Retina (tissue), 1 donor: ENCODE measurements around the gene MCRIP2.

Experiments
- DNase-seq: peaks from one replicate; pipeline ENCODE4 v3.0.0-alpha.2; 2016

The MCRIP2 gene

DNA sequence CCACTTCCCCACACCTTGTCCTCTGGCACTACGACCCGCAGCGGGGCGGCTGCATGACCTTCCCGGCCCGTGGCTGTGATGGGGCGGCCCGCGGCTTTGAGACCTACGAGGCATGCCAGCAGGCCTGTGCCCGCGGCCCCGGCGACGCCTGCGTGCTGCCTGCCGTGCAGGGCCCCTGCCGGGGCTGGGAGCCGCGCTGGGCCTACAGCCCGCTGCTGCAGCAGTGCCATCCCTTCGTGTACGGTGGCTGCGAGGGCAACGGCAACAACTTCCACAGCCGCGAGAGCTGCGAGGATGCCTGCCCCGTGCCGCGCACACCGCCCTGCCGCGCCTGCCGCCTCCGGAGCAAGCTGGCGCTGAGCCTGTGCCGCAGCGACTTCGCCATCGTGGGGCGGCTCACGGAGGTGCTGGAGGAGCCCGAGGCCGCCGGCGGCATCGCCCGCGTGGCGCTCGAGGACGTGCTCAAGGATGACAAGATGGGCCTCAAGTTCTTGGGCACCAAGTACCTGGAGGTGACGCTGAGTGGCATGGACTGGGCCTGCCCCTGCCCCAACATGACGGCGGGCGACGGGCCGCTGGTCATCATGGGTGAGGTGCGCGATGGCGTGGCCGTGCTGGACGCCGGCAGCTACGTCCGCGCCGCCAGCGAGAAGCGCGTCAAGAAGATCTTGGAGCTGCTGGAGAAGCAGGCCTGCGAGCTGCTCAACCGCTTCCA lies 8.1 kb upstream of the MCRIP2 start:
- DNase-seq = no peak

DNA sequence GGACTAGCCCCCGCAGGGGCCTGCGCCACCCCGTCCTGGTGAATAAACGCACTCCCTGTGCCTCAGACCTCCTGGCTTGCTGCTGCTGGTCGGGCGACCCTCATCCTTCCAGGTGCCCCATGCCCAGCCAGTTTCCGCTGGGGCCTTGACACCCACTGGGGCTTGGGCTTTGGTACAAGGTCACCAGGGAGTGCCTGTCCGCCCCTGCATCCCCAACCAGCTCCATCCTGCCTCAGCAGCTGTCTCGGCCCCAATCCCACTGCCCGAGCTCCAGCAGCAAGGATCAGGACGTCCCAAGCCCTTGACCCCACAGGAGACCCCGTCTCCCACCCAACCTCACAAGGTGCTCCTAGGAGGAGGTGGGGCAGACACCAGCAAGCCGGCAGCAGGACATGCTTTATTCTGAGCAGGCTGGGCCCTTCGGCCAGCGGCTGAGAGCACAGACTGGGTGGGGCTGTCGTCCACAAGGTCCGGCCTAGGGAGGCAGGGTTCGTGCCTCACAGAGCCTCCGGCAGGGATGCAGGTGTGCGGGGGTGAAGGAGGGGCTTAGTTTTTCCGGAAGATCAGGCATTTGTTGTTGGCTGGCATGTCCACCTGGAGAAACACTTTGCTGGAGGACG lies 7.5 kb upstream of the MCRIP2 start:
- DNase-seq = no peak

DNA sequence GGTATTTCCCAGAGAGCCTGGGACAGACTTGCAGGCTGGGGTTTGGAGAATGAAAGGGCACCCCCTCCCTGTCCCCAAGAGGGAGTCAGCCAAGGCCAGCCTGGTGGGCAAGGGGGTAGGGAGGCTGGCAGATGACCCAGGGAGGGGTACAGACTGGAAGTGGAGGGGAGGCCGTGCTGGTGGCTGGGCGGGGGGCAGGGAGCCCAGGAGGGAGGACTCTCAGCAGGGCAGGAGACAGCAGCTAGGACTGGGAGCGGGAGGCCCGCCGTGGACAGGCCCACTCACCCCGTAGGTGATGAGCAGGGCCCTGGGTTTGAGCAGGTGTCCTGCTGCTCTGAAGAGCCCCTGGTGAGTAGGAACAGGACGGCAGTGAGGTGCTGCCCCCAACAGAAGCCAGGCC lies 6.6 kb upstream of the MCRIP2 start:
- DNase-seq = no peak

DNA sequence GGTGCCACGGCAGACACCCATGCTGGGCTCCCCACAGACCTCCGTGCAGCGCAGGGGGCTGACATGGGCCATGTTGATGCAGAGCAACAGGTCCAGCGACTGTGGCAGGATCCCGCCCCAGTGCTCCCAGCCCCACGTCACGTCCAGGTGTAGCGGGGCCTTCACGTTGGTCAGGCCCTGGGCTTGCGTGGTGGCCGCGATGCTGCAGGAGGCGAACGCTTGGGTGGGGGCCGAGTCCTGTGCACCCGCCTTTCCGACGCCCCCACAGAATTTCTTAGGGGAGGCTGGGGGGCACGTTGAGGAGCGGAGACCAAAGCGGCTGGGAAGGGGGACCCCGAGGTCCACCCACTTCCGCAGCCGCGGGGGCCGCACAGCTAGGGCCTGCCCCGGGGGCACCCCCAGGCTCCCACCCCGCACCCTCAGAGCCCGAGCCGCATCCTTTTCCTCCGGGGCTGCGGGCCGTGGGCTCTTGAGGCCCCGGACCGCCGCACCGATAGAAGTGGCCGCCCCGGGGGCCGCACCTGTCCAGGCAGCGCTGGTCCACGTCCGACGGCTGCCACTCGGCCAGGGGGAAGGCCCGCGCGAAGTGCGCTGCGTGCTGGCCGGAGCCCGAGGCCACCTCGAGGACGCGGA lies 5.9 kb upstream of the MCRIP2 start:
- DNase-seq = no peak

DNA sequence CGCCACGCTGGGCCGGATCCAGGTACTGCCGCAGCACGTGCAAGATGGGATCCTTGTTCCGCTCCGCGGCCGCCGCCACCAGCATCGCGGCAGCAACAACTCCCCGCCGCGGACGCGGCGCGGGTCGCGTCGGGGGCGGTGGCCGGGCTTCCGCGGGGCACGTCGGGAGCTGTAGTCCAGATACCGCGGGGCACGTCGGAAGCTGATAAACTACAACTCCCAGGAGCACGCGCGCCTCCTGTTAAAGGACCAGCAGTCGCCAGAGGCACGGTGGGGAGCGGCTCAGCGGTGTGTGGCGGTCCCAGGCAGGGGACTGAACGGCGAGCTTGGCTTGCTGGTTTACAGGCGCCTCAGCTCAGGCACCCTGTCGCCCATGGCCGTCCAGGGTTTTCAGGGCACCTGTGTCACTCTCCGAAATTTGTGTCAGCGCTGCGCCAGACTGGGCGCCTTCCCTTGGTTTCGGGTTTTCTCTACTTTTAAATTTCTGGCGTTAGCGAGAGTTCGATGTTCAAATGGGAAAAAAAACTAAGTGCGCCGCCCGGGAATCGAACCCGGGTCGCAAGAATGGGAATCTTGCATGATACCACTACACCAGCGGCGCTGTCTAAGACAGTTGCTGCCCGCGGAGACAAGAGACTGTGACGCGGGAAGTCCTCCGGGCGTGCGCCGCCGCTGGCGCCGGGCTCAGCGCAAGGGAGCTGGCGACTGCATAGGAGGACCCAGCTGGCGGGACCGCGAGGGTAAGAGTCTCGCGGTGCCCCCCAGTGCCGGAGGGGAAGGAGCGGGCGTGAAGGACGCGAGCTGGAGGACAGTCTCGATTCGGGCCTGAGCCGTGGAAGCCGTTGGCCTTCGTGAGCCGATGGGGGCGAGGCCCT lies 5.2 kb upstream of the MCRIP2 start, which contains the start of gene METTL26:
TSS of gene METTL26 (minus strand) at position 100 of the 875 bp plus-strand sequence. CDS start at position 85, 15 bp downstream.
- DNase-seq = peak; percentile 99

DNA sequence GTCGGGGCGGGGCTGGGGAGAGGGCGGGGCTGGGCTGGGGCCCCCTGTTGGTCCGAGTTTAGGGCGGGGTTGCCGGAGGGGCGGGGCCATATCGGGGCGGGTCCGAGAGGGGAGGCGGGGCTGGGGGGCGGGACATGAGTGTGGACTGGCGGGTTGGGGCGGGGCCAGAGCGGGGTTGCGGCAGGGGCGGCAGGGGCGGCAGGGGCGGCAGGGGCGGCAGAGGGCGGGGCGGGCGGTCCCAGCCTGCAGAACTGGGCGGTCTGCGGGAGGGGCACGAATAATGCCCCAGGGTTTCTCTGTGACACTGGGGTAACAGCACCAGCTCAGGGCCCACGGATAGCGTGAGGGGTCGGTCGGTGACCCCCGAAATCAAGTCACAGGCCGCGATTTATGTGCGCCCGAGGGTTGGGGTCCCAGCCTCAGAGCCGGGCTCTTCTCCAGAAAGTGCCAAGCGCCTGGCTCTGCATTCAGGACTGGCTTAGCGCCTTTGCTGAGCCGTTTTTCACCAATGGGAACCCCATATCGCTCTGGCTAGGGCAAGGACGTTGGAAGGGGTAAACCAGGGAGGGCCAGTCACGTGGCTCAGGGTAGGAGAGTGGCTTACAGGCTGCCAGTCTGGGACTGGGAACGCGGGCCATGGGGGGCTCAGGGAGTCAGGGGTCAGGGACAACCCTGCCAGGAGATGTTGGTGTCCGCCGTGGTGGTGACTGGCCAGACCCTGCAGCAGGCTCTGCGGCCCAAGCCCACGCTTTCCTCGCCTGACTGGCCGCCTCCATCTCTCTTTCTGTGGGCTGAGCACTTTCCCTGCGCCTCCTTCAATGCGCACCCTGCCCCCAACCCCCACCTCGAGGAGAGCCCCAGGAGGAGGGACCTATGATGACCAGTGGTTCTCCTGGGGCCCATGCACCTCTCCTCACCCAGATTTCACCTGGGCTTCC lies 4.3 kb upstream of the MCRIP2 start:
- DNase-seq = peak; percentile 76

DNA sequence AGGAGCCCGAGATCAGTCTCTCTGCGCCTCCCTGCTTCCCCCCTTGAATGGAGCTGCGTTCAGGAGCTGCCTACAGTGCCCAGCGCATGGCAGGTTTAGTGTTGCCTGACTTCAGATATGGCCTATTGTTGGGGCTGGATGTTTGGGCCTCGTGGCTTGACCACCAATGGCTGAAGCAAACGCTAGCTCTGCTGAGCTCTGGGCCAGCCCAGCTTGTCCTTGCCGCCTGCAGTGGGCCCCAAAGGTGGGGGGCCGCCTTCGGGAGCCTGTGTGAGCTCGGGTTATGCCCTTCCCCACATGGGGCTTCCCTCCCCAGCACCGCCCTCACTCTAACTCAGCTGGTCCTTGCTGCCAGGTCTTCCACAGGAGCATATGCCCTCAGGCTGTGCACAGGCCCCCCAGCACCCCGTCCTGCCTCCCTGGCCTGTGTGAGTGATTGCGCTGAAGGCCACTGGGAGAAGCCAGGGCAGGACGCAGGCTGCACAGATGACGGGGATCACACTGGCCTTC lies 3.5 kb upstream of the MCRIP2 start:
- DNase-seq = no peak

DNA sequence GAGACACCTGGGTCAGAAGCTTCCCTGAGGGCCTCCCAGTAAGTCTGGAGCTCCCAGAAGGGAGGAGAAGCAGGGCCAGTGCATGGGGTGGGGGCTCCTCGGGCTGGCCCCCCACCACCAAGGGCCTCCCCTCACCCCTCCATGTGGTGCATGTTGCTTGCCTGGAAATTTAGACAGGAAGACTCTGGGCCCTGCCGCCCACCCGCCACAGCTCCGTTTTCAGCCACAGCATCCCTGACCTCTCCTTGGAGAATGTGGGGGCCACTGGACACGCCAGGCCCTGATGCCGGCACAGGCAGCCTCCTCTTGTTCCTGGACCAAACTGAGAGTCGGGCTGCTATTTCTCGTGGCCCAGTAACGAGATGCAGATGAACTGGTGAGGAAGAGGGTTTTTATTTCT lies 2.8 kb upstream of the MCRIP2 start:
- no peak for DNase-seq

DNA sequence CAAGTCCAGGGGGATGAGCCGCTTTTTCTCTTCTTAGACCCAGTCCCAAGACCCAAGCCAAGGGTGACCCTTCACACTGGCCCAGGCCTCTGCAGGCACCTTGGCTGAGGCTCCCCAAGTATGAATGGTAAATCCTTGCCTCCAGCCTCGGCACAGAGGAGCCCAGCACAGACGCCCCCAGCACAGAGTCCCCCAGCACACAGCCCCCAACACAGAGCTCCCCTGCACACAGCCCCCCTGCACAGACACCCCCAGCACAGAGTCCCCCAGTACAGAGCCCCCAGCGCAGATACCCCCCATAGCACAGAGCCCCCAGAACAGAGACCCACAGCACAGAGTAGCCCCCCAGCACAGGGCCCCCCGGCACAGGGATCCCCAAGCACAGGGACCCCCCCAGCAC lies 1.0 kb upstream of the MCRIP2 start:
- no peak for DNase-seq

DNA sequence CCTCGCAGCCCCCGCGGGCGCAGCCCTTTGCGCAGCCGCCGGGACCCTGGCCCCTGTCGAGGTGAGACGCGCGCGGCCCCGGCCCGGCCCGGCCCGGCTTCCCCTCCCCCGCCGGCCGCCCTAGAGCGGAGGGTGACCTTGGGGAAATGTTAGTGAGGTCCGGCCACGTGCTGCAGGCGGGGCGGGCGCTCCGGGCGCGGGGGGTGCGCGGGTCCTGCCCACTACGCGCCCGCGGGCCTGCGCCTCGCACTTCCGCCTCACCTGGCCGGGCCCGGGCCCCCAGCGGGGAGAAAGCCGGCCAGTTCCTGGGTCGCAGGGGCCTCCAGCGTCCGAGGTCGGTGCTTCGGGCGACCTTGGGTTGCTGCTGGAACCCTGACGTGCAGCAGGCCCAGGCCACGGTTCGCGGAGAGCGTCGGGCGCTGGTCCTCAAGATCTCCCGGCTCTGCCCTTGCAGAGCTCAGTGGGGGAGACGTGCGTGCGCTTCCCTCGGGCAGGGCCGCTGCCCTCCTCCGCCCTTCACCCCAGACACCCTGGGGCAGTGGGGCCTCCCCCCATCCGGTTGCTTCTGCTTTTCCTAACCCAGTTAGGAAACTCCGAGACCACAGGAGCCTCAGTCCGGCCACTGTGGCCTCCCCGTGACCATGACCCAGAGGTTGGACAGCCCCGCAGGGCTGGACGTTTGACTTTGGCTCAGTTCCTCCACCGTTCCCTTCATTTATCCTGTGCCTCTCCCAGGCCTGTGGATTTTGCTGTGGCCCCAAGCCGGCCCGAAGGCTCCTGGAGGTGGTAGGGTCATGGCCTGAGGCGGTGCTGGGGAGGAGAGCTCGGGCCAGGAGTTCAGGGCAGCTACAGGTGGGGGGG lies 791 bp downstream of the MCRIP2 start:
- peak; percentile 60 for DNase-seq

DNA sequence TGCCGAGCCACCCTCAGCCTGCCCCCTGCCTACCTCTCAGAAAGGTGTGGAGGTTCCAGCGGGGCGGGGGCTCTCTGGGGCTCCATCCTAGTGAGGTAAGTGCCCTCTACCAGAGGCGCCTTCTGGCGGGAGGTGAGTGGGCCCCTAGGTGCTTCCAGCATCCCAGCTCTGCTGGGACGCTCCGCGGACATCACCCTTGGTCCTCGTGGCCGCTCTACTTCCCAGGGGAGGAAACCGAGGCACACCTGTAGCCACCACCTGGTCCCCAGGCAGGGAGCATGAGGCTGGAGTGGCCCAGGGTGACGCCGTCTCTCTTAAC lies 1.4 kb downstream of the MCRIP2 start:
- no peak for DNase-seq

DNA sequence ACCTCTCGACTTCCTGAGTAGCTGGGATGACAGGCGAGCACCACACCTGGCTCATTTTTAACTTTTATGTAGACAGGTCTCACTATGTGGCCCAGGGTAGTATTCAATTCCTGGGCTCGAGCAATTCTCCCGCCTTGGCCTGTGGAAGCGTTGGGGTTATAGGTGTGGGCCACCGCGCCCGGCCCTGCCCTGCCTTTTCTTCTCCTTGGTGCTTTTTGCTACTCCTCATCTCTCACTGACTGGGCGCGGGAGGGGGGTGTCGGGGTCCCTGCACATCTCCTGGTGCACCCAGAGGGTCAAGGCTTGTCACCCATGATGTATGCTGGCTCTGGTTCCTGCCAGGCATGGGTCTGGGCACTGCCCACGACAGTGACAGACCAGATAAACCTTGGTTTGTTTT lies 2.9 kb downstream of the MCRIP2 start:
- no peak for DNase-seq

DNA sequence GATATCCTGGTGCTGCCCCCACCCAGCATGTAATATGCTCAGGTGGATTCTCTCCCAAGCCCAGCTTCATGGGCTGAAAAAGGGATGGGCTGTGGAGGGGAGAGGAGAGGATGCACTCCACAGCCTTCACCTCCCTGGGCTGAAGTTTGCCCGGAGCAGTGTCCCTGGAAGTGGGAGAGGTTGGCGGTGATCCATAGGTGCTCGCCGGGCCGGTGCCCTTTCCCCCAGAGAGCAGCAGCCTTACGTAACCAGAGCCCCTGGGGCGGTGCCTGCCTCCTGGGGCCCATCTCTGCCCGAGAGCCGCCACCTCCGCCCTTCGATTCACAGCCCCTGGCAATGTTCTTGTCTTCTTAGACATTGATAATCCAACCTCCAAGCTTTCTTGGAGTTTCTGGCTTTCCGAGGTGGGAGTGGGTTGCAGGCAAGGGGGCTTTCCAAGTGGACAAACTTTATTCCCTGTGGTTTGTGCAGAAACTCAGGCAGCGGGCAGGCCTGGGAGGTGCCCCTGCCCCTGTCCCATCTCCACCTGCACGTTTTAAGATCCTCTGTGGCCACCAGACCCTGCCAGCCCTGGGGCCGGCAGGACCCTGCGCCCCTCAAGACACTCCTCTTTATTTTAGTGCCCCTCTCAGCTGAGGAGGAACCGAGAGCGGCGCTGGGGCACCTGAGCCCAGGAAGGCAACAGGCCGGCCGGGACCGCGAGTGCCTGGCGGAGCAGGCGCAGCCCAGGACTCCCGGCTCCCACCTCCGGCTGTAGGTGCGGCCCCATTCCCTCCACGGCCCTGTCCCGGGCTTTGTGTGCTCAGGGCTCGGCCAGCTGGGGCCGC lies 4.4 kb downstream of the MCRIP2 start:
- DNase-seq = no peak

DNA sequence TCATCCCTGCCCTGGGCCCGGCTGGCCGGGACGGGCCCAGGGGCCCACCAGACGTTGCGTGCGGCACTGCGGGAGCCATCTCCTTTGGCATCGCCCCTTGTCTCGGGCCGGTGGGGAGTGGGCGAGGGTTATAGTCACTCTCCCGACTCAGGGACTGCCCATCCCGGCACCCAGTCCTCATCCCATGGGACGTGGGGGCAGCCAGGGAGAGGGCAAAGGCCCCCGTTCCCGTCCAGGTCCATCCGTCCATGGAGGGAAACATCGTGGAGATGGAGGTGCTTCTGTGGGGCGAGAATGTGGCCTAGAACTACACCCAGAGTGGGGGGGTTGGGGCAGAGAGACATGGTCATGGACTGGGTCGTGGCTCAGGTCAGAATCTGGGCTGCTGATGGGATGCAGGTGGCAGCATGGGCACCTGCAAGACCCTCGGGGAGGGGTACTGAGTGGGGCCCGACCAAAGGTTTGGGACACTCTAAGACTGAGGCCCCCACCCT lies 5.1 kb downstream of the MCRIP2 start:
- DNase-seq = no peak

DNA sequence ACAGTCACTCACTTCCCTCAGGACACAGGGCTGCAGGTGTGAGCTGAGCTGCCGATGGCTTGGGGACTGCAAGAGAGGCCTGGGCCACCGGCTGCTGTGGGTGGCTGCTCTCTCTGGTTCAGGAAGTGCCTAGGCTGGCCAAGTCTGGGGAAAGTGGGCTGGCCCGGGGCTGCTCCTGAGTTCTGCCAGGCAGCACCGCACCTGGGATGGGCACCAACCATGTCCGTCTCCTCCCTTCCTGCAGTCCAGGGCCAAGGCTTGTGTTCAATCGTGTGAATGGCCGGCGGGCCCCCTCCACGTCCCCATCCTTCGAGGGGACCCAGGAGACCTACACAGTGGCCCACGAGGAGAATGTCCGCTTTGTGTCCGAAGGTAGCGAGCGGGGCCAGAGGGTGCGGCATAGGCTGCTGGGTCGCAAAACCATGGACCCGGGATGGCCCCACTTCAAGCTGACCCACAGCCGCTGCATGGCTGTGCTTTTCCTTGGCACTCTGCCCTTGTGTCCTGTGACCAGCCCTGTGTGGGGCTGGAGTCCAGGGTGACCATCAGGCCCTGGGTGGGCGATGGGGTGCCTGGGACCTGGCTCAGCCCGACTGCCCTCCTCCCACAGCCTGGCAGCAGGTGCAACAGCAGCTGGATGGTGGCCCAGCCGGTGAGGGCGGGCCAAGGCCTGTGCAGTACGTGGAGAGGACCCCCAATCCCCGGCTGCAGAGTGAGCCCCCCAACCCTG lies 5.7 kb downstream of the MCRIP2 start:
- DNase-seq = no peak

DNA sequence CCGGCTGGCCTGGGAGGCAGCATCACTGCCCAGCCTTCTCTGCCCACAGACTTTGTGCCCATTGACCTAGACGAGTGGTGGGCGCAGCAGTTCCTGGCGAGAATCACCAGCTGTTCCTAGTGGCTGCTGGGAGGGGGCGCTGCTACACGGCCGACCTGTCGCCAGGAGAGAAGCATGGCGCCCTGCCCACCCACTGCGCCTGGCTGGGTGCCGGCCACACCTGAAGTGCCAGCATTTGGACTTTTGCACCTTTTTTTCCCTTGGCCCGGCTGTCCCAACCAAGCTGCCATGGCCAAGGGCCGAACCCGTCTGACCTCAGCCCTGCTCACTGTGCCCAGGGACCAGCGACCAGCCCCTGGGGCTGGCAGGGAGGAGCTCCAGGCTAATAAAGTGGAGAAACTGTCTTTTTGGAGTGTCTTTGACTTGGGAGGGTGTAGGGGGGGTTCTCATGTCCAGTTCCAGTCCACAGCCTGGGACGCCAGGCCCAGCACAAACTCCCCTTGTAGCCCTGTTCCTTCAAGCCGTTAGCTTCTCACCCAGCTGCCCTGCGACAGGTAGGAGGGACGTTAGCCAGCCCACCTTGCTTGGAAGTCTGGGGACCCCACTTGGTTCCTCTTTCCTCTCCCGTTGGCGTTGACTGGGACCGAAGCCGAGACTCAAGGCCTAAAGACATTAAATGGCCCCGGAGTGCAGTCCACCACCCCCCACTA lies 6.6 kb downstream of the MCRIP2 start:
- DNase-seq = no peak

DNA sequence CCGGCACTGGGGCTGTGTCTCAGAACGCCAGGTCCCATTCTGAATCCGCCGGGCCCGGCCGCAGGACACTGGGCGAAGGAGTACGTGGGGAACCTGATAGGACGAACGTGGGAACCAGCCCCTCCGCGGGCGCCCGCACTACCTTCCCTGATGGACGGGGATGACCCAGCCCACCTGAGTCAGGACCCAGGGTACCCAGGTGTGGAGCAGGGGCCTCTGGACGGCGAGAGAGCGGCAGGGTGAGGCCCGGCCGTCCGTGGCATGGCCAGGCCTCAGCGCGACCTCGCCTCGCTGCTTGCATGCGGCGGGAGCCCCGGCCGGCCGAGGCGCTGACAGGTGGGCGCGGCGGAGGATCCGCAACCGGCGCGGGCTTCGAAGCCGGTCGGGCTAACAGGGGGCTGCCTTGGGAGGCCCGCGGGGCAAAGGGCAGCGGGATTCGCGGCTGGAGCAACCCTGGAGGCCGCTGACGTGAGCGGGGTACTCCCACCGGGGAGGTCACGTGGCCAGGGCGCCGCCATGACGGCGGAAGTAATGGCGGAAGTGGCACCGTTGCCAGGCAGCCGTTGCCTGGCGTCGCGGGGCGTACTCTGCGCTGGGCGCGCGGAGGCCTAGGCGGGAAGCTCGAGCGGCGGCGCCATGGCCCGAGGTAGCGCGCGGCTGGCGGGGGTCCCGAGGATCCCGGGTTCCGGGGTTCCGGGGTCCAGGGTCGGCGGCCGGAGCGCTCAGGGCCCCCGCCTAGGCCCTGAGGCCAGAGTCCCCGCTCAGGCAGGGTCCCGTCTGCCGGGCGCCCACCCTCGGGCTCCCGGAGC lies 7.4 kb downstream of the MCRIP2 start, which contains the start of gene WDR90:
TSS of gene WDR90 (plus strand) at position 585 of the 809 bp plus-strand sequence. CDS start at position 637, 52 bp downstream.
- peak; percentile 95 for DNase-seq
